GM19455 (cell line): Measurements from ENCODE around the gene MIR17HG.
A peak's percentile ranks its signal among the peaks of the same experiment; 100 is the strongest.
"Not testable (repeated sequence)": the region's sequence is repeated elsewhere in the genome, so short reads cannot be mapped to it uniquely, and the experiment has no call there.

Source experiments
- ATAC-seq: cut with Tn5 transposase; IDR thresholded peaks from one replicate; pipeline ENCODE4 v1.9.1; 2021; ENCODE audit not compliant: unreplicated experiment

The MIR17HG gene

GRCh38 chr13:91346850-91347201 lies 661 bp upstream of the MIR17HG start:
- ATAC-seq = peak; percentile 21

GRCh38 chr13:91347996-91348905 lies 764 bp downstream of the MIR17HG start:
- peak; percentile 36 for ATAC-seq

GRCh38 chr13:91348906-91349435 lies 1.5 kb downstream of the MIR17HG start:
- ATAC-seq = peak; percentile 53

- ATAC-seq = no peak
These were observed 2.8 kb downstream of the MIR17HG start for GRCh38 chr13:91349992-91350911.

GRCh38 chr13:91351123-91351522 lies 3.6 kb downstream of the MIR17HG start:
- ATAC-seq = no peak

- no peak for ATAC-seq
These were observed 4.5 kb downstream of the MIR17HG start for GRCh38 chr13:91351980-91352379.

- not testable (repeated sequence) for ATAC-seq
These were observed 5.4 kb downstream of the MIR17HG start for GRCh38 chr13:91352891-91353290.

- ATAC-seq = no peak
These were observed 6.0 kb downstream of the MIR17HG start for GRCh38 chr13:91353494-91353893.

- ATAC-seq = no peak
These were observed 7.8 kb downstream of the MIR17HG start for GRCh38 chr13:91355099-91355825.

GRCh38 chr13:91355826-91356710 lies 8.6 kb downstream of the MIR17HG start:
- ATAC-seq = no peak

GRCh38 chr13:91356919-91357612 lies 9.6 kb downstream of the MIR17HG start:
- ATAC-seq = no peak

GRCh38 chr13:91357613-91358386 lies 10.3 kb downstream of the MIR17HG start:
- ATAC-seq = no peak

- ATAC-seq = no peak
These were observed 10.9 kb downstream of the MIR17HG start for GRCh38 chr13:91358387-91358782.

- ATAC-seq = no peak
These were observed 11.6 kb downstream of the MIR17HG start for GRCh38 chr13:91359111-91359510.

- ATAC-seq = no peak
These were observed 12.1 kb downstream of the MIR17HG start for GRCh38 chr13:91359631-91360030.

GRCh38 chr13:91360246-91360751 lies 12.8 kb downstream of the MIR17HG start:
- ATAC-seq = no peak

GRCh38 chr13:91361755-91362271 lies 14.3 kb downstream of the MIR17HG start:
- ATAC-seq = no peak

- no peak for ATAC-seq
These were observed 15.4 kb downstream of the MIR17HG start for GRCh38 chr13:91362908-91363307.
